DMS53 treated with DMSO at 0.1 percent for 48 hours (cell line): ENCODE results near the gene PRR16.

Source experiments
- DNase-seq: peaks from one replicate; lab custom pipeline; 2025; ENCODE audit not compliant: unreplicated experiment; lab: John Stamatoyannopoulos, UW

Gene PRR16

DNA sequence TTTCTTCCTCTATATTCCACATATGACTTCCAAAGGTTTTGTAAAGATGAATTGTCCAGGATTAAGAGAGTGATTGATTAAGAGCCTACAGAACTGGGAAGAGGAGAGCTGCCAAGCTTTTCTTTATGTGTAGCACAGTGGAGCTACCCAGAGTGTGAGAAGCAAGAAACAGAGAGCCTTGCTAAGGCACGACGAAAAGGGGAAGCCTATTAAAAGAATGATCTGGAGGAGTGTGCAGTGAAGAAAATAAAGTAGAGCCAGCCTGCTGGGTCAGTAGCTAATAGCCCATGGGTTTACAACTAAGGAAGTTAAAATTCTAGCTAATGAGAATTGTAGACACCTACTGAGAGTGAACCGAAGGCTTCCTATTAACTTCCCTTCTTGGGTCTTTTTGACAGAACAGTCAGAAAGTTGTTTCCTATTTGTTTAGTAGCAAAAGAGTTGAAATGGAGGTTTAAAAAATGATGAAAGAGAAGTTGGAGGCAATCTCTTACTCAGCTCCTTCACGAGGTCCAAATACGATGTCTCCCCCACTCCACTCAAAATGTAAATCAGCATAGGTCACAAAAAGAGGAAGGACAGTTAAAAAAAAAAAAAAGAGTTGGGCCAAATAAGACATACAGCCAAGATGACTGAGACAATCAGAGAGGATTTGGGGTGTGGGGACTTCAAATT lies 957 bp upstream of the PRR16 start:
- no peak for DNase-seq

- DNase-seq: peak; percentile 28
Observed at GRCh38 chr5:120464627-120465435, 731 bp downstream of the PRR16 start.

DNA sequence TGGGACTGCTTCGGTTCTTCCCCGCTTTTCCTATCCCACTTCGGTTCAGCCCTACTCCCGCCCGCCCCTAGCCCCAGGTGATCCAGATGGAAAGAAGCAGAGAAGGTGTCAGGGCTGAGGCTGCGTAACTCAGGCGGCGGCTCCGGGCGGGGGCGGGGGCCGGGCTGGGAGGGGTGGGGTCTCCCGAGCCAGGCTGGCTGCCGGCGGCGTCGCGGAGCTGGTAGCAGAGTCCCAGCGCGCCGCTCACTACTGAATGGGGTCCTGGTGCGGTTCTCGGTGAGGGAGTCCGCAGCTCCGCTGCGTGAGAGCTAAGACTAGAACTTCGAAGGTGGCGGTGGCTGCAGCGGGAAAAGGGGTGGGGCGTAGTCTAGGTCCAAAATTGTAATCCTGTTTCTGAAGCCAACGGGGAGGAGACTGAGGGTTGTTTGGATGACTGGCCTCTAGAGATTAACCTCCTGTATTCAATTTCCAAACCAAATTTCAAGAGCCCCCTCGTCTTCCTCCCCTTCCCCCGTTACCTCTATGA lies 1.4 kb downstream of the PRR16 start:
- DNase-seq: no peak

DNA sequence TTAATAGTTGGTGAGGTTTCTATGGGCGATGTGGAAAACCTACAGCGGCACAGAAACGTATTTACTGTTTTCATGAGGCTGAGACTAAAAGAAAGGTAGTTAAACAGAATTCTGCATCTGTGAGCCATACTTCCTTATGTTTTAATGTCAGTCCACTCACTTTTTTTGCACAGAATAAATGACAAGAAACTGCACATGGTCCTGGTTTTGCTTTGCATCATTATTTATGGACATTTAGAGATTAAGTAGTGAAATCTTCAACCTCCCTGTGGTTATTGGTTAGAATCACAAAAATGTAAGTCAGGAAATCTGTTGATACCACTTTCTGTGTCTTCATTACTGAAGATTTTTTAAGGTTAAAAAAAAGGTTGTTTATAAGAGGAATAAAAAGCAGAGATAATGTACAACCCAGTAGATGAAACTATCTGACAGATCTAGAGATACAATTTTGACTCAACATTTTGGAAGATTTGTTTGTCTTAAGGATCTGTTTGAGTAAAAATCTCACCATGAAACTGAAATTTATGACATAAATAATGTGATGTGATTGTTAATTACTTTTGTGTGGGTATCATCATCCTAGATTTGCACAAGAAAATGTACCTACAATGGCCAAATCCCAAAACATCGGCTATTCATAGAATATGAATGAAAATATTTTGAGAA lies 2.4 kb downstream of the PRR16 start:
- DNase-seq: no peak

DNA sequence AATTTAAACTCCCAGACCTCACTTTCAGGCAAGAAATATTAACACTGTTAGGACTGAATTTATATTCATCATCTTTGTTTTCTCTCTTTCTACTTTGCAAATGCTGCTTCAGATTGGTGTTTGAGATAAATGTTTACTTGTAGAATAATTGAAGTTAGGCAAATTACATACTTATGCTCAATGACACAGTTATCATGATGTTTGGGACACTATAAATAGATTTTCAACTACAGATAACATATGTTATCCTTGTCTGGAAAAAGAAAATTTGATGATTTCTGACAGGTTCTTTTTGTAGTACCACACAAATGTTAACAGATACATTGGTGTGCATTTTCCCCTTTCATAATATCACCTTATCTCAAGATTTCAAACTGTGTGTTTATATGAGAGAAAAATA lies 7.9 kb downstream of the PRR16 start:
- DNase-seq: no peak

- no peak for DNase-seq
Observed at GRCh38 chr5:120472911-120473310, 8.8 kb downstream of the PRR16 start.

DNA sequence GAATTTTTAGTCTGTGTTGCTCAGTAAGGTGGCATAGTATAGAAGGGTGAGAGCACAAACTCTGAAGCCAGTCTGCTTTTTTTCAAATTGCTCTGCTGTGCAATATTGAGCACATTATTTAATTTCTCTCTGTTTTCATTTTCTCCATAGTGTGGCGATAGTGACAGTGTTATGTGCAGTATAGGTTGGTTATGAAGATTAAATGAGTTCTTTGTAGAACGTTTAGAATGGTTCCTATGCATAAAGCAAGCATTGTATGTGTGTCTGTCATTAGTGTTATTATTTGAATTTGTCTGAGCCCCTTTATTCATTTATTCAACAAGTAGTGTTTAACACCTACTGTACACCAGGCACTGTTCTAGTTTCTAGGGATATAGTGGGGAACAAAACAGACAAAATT lies 9.2 kb downstream of the PRR16 start:
- no peak for DNase-seq

GRCh38 chr5:120476063-120476462 lies 12.0 kb downstream of the PRR16 start:
- no peak for DNase-seq

- DNase-seq: no peak
Observed at GRCh38 chr5:120479066-120479465, 15.0 kb downstream of the PRR16 start.

GRCh38 chr5:120499876-120500563 lies 35.9 kb downstream of the PRR16 start:
- DNase-seq: no peak

GRCh38 chr5:120502531-120502930 lies 38.4 kb downstream of the PRR16 start:
- DNase-seq: no peak

GRCh38 chr5:120503341-120503740 lies 39.2 kb downstream of the PRR16 start:
- no peak for DNase-seq

GRCh38 chr5:120504057-120504456 lies 40.0 kb downstream of the PRR16 start:
- DNase-seq: no peak

GRCh38 chr5:120507197-120507596 lies 43.1 kb downstream of the PRR16 start:
- no peak for DNase-seq

DNA sequence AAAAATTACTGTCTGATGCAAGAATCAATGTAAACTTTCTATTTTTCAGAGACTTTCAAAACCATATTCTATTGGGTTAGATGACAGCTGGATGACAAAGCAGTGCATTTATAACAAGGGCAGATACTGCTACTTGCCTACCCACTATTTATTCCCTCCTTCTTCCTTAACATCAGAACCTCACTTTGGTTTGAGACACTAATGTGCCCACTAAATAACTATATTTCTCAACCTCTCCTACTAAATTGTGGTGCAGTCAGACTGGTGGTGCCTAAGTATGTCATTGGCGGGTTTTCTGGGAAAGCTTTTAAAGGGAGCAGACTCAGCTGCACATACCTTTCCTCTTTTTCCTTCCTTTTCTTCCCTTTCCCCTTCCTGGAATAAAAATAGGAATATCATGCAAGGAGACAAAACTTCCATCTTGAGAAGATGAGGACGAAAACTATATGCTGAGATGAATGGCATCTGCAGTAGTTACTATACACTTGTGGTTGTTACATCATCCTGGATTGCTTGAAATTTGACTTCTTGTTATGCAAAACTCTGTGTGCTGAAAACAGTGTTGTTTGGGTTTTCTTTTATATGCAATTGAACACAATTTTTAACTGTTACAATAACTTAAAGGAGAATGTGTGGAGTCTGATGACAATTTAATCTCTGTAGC lies 43.8 kb downstream of the PRR16 start:
- DNase-seq: no peak

DNA sequence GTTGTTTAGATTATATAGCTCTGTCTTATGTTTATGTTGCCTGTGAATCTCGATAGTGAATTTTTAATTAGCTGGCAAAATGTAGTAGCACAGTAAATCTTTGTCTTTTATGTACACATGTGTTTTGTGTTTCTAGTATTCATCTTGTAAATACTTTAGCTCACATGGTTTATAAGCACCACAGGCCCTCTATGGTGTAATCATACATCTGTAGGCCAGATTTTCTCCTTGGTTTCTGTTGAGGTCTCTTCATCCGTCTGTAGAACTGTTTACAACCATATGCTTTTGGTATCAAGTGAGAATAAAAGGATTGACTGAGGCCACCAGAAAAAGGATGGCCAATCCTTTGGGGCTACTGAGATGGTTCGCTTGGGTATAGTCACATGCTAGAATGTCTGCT lies 45.0 kb downstream of the PRR16 start:
- DNase-seq: no peak

GRCh38 chr5:120510098-120510637 lies 46.1 kb downstream of the PRR16 start:
- DNase-seq: no peak

DNA sequence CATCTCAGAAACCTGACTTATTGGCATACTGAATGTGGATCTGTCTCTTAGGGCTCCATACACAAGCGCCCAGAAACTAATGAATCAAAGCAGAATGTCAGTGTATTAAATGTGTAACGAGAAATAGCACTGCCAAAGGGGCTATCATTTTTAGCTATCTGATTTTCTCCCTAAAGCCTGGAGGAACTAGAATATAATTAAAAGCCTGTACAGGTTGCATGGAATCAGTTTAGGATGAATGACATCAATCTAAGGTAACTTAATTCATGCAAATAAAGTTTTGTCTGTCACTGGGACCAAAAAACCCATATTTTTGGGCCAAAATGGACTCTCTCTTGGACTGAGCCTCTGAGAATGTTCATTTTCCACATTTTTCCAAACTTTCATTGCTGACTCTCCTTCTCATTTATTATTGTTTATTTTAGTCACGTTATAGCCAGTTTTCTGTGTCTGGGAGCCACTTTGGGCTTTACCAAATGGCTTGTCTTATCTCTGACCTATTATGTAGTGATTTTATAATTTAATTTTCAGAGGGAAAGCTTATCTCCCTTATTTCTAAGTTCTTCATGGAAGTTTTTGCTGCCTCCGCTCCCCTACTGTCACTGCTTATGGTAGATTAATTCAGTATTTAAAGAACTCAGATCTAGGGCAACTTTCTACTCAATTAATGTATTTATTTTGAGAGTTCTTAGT lies 47.0 kb downstream of the PRR16 start:
- no peak for DNase-seq

GRCh38 chr5:120512068-120512467 lies 48.0 kb downstream of the PRR16 start:
- no peak for DNase-seq
